Activated T-cell treated with anti-CD3 and anti-CD28 coated beads for 48 hours (primary cell): ENCODE data around the gene CDRT4.
A peak's percentile ranks its signal among the peaks of the same experiment; 100 is the strongest.
"Not testable (repeated sequence)": the region's sequence is repeated elsewhere in the genome, so short reads cannot be mapped to it uniquely, and the experiment has no call there.

Source experiments
- DNase-seq: peaks from one replicate; pipeline ENCODE4 v3.0.0-alpha.2; 2020; ENCODE audit warnings: low read depth

CDRT4 gene

DNA sequence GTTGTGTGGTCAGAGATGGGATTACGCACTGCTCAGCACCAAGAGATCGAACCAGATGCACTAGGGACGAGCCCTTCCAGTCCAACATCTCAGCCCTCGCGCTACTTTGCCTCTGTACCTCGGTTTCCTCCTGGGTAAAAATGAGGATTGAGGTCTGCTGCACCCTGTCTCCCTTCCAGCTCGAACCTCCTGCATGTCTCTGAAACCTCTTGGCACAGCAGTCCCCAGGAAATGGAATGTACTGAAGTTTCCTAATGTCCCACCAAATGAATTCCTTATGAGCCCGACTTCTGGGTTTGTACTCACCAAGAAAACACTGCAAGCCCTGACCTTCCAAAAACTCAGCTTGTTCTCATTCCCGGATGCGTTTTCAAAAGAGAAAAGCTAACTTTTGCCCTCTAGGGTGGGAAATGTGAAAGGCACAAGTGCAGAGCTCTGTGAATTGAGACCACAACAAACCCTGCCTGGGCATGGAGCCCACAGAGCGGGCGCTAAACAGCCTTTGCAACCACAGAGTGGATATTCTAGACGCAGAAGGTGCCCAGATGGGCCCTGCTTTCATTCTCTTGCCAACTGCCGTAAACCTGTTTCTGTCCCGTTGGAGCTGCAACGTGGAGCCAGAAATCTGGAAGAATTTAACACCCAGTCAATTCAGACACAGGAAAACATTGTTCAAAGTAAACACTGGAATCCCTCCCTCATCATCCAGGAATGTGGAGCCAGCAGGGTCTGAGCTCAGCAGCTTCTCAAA is 10.3 kb downstream of the CDRT4 start:
- no peak for DNase-seq

GRCh38 chr17:15456496-15456895 is 10.9 kb downstream of the CDRT4 start:
- DNase-seq: no peak

- no peak for DNase-seq
These were observed 13.1 kb downstream of the CDRT4 start for GRCh38 chr17:15454346-15454745.

- no peak for DNase-seq
These were observed 13.6 kb downstream of the CDRT4 start for GRCh38 chr17:15453782-15454181.

DNA sequence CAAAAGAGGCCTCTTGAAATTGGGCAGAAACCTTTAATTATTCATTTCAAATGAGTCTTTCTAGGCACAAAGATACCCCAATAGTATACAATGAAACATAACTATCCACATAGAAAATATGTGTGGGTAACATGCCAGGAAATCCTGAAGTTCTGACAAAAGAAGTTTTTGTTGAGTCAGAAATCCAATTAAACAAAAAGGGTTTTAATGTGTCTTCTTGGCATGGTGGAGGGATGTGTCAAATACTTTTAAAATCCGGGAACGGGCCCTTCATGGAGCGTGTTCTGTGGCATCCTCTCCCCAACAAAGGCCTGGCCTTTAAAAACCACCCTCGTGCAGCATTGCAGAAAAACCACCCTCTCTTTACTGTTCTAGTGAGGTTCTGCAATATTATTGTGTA is 14.2 kb downstream of the CDRT4 start:
- DNase-seq: no peak

DNA sequence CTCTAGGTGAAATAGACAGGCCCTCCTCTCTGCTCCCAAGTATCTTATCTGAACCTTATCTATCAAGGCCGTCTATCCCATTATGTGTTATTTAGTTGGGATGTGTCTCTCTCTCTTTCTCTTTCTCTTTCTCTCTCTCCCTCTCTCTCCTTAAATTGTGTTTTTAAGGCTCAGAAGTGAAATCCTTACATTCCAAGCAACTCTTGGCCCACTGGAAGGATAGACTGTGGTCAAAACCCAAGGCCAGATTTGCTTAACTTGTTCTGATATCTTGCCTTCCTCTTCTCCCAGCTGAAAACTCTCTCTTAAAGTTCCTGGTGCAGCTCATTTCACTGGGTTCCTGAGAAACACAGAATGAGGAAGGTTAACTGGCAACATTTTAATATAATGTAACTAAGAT is 14.7 kb downstream of the CDRT4 start:
- no peak for DNase-seq

DNA sequence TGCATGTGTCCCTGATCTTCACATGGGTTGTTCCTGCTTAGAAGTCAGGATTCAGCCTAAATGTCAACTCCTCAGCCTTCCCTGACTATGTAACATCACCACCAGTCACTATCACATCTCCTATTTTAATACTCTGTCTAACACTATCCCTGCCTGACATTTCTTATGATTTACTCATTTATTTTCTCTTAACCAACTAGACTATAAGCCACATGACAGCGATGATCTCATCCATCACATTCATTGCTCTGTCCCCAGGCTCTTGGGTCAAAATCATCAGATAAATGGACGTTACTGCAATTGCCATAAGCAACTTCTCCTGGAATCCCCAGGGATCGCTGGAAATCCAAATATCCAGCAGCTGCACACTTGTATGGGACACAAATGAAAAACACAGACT is 15.7 kb downstream of the CDRT4 start:
- DNase-seq: no peak

DNA sequence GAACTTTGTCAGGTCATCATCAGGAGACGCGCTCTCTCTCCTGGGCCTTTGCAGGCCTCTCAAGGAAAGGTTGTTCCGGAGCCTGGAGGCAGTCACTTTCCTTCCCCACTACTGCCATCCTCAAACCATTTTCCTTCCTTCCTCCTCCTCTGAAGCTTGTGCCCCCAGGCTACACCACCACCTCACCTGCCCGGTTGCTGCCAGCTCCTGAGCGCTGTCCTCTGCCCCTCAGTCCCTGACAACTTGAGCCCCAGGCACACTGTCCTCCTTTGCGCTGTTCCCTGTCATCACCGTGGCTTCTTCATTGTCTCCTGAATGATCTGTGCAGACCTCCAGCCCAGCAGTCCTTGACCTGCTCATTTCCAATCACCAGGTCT is 18.9 kb downstream of the CDRT4 start:
- no peak for DNase-seq

- DNase-seq: no peak
These were observed 19.4 kb downstream of the CDRT4 start for GRCh38 chr17:15447928-15448579.

GRCh38 chr17:15446036-15446435 is 21.4 kb downstream of the CDRT4 start:
- no peak for DNase-seq

DNA sequence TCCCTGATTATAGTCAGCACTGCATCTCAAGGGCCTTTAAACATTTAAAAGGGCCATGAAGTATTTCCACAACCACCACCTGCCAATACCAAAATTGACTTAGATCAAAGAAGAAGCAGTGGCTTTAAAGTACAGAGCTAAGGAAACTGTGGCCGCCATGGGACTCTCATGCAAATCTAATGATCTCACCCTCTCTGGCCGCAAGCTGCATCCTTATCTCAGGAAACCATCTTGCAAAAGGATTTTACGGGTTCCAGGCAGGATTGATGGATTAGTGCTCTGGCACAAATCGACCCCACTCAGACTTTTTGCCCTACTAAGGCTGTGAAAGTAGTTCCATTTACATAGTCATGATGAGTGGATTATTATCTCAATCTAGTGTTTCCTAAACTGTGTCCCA is 22.6 kb downstream of the CDRT4 start:
- DNase-seq: no peak

GRCh38 chr17:15442311-15443180 is 24.9 kb downstream of the CDRT4 start:
- no peak for DNase-seq

DNA sequence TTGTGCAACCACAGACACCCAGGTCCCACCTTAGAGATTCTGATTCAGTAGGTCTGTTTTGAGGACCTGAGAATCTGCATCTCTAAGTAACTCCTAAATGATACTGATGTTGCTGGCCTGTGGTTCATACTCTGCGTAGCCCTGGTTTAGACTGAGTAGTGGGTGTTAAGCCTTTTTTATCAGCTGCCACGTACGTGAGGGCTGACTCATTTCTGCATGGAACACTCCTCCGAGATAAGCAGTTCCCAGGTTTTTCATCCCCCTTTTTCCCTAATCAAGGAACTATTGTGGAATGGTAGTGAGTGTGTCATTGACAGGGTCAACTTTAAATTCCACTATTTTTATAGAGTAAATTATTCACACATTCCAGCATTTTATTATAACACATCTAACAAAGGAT is 26.1 kb downstream of the CDRT4 start:
- no peak for DNase-seq

- no peak for DNase-seq
These were observed 27.1 kb downstream of the CDRT4 start for GRCh38 chr17:15440347-15440746.

DNA sequence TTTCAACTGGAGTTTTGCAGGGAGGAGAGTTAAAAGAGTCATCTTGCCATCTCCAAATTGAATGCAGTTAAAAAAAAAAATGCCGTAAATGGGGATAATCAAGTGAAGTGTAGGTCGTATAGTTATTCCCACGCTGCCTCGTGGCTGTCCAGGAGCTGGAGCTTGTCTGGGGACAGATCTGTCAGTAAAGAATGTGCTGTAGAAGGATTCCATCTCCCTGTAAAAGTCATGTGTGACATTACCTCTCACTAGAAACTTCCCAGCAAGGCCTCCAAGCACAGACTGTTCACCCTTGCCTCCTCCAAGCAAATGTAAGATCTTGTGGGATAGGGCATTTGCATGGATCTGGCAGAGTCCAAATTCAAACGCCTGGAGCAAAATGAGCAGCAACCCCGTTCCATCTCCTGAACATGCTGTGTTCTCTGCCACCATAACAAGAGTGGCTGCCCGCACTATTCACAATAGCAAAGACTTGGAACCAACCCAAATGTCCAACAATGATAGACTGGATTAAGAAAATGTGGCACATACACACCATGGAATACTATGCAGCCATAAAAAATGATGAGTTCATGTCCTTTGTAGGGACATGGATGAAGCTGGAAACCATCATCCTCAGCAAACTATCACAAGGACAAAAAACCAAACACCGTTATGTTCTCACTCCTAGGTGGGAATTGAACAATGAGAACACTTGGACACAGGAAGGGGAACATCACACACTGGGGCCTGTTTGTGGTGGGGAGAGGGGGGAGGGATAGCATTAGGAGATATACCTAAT is 28.0 kb downstream of the CDRT4 start:
- not testable (repeated sequence) for DNase-seq

DNA sequence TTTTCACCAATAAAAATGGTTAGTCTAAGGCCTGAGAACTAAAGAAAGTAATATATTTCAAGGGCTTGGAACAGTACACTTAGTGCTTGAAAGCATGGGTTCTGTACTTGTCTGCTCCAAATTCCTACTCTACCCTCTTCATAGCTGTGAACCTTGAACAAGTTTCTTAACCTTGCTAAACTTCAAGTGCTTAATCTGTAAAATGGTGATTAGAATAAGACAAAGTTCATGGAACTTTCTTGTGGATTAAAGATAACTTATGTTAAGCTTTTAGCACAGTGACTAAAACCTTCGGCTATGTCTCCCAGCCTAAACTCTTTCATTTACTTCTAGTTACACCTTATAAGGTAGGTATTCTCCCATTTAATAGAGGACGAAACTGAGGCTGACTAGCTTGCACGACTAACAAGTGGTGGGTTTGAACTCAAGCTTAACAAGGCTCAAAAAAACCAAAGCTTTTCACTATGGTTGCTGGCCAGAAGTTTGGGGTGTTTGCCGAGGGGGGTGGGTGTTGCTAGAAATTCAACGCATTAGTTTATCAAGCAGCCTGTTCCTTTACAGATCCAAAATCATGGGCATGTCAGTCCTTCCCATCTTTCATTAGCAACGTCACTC is 28.8 kb downstream of the CDRT4 start:
- no peak for DNase-seq

- DNase-seq: no peak
These were observed 30.2 kb downstream of the CDRT4 start for GRCh38 chr17:15437303-15437635.

GRCh38 chr17:15436473-15437302 is 30.7 kb downstream of the CDRT4 start:
- peak; percentile 1 for DNase-seq

- DNase-seq: no peak
These were observed 32.5 kb downstream of the CDRT4 start for GRCh38 chr17:15434956-15435355.

- DNase-seq: no peak
These were observed 34.4 kb downstream of the CDRT4 start for GRCh38 chr17:15432807-15433611.
